Choroid plexus epithelial cell (primary cell): ENCODE results near the gene COL4A2.

ENCODE experiments used
- DNase-seq: peaks from one replicate; pipeline ENCODE4 v3.0.0-alpha.2; 2010; ENCODE audit warnings: low read depth
- H3K4me3 ChIP-seq: 2 replicates; pipeline ENCODE4 v1.5.1; 2011; ENCODE audit warnings: low read depth, mild to moderate bottlenecking, control low read depth, low read length, moderate library complexity
- TF ChIP-seq, protein P1 (sequence below): conservative IDR thresholded peaks from 2 replicates; pipeline ENCODE4 v1.5.1; 2011; ENCODE audit warnings: low read depth, mild to moderate bottlenecking, control low read depth, inconsistent platforms, low read length, moderate library complexity

COL4A2 gene

DNA sequence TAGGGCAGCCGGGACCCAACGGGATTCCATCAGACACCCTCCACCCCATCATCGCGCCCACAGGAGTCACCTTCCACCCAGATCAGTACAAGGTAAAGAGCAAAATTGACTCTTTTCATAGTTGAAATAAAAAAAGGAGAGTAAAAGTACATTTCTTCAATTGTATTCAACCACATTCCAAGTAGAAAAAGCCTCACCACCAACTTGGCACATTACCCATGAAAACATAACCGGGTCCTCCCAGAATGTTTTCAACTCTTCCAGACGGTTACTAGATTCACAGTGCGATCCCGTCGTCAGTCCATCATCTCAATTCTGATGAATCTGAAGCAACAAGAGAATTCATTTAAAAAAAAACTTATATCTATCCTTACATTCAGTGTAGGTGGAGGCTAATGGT, 129.2 kb downstream of the COL4A2 start:
- peak; percentile 90 for DNase-seq
- TF ChIP-seq, protein P1, sequence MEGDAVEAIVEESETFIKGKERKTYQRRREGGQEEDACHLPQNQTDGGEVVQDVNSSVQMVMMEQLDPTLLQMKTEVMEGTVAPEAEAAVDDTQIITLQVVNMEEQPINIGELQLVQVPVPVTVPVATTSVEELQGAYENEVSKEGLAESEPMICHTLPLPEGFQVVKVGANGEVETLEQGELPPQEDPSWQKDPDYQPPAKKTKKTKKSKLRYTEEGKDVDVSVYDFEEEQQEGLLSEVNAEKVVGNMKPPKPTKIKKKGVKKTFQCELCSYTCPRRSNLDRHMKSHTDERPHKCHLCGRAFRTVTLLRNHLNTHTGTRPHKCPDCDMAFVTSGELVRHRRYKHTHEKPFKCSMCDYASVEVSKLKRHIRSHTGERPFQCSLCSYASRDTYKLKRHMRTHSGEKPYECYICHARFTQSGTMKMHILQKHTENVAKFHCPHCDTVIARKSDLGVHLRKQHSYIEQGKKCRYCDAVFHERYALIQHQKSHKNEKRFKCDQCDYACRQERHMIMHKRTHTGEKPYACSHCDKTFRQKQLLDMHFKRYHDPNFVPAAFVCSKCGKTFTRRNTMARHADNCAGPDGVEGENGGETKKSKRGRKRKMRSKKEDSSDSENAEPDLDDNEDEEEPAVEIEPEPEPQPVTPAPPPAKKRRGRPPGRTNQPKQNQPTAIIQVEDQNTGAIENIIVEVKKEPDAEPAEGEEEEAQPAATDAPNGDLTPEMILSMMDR = no peak

DNA sequence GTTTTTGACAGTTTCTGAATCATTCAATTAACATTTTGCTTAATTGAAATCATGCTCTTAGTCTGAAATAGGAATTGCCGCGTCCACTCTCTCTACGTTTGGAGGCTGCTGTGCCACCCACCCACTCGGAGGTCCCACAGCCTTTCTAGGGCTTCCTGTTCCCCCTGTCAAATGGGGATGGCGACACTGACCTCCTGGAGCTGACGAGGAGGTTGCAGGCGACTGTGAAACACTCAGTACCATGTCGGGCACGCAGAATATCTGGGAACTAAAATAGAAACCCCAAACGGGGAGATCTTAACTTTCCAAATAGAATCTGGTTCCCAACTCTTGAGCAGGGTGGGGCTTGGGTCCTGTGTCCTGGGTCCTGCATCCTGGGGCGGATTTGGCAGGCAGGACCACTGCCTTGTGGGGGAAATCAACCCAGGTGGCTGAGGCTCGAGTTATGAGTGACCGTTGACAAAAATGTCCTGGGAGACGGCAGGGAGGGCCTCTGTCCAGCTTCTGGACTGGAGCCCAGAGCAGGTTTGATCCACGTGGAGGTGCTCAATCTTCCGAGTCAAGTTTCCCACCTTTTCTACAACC, 129.8 kb downstream of the COL4A2 start:
- TF ChIP-seq, protein P1 = no peak
- H3K4me3 ChIP-seq = no peak overlapping the region

More for the DNA sequence above, 129.2 kb downstream of the COL4A2 start:
- no peak overlapping the region for H3K4me3 ChIP-seq

DNA sequence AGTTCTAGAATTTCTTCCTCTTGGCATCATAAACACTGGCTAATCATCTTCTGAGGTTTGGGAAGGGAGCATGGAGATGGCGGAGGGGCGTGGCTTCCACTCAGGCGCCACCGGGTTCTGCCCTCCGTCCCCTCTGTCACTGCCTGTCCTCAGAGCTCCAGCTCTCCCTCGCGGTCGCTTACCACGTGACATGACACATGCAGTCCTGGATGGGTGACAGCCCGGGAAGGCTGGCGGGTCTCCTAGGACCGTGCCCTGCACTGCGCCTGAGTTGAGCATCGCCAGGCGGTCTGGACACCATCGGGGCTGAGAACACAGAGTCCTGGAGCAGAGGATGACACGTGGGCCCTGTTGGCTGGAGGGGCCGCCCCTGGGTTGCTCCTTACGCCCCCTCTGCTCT, 131.1 kb downstream of the COL4A2 start:
- DNase-seq = no peak
- H3K4me3 ChIP-seq = no peak overlapping the region
- TF ChIP-seq, protein P1 = no peak

More for the DNA sequence above, 129.8 kb downstream of the COL4A2 start:
- DNase-seq = no peak

DNA sequence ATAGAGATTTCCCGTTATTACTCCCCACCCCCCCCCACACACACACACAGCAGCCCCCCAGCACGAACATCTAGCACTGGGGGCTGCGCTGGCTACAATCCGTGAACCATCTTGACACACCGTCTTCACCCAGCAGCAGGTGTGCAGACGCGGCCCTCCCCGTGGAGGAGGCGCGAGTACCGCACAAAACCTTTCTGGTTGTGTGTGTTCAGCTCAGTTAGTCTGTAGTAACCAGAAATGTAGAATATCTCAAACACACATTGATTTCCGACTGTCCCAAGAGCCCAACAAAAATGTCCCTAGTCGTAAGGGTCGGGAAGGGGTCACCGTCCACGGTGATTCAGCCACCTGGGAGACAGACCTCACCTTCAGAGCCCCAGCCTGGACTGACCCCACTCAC, 131.7 kb downstream of the COL4A2 start:
- no peak overlapping the region for H3K4me3 ChIP-seq
- TF ChIP-seq, protein P1 = no peak
- no peak for DNase-seq

DNA sequence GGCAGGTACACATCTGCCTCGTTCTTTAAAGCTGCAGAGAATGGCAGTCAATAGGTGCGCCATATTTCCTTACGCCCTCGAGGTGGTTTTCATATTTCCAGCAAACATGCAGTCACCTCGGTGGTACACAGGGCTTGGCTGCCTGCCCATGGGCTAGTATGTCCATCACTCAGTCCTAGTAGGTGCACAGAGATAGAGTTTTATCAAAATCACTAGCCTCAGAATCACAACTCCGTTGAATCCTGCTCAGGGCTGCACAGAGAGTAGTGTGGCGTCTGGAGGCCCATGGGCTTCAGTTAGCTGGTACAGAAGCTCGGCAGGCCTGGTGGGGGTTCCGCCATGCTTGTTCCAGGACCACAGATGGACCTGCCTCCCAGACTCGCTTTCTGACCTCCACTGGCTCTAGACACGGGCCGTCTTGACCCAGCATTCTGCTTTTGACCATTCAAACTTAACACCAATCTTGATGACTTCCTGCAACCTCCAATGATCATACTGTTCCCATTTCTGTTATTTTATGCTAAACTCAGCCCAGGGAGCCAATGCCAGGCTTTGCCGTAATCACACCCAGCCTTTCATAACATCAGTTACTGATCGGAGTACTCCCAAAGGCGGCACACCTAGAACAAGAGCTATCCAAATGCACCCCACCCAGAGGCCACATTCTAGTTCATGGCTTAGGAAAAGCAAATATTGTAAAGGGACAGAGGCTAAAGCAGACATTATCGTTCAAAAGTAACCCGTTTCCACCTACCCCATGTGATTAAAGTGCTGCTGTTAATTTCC, 134.1 kb downstream of the COL4A2 start:
- TF ChIP-seq, protein P1 = no peak
- DNase-seq = no peak
- H3K4me3 ChIP-seq = no peak overlapping the region

DNA sequence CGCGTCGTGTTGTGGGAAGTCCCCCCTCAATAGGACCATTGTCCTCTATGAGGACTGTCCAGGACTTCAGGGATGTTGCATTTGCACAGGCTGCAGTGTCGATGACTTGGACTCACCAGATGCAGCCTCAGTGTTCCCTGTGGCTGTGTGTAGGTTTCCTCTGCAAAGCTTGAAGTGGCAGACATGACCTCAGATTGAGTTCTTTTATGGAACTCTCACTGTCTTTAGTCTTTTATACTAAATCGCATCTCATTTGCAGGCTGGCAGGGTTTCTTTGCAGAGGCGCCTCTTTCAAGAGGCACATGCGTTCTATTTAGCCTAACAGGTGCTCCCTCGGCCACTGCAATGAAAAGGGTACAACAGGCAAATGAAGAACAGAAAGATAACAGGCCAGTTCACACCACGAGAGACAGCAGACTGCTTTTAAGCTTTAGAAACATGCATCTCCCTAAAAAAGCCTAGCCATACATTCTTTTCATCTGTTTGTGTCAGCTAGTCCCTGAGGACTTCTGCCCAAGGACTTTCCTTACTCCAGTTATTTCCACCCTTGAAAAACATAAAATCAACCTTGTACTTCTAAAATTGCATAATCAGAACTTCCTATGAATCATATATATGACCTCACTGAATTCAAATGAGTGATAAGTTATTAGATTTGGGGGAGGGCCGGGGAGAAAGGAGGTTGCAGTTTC, 136.0 kb downstream of the COL4A2 start:
- peak; percentile 72 for DNase-seq

More for the DNA sequence above, 136.0 kb downstream of the COL4A2 start:
- H3K4me3 ChIP-seq = no peak overlapping the region
- TF ChIP-seq, protein P1 = no peak
